ENCODE data around the gene CEP162. TPM values are rescaled to one million over a fixed set of nuclear protein-coding genes. Genes with fewer than 3 reads are reported as not detected.

CEP162 gene
- total and polyA plus RNA-seq, 10 of the 15 experiments (the other 5 are each of a cell fraction or from before 2014, with no cell fraction given), result 2.7 to 7.9 (median 4.5) TPM

DNA sequence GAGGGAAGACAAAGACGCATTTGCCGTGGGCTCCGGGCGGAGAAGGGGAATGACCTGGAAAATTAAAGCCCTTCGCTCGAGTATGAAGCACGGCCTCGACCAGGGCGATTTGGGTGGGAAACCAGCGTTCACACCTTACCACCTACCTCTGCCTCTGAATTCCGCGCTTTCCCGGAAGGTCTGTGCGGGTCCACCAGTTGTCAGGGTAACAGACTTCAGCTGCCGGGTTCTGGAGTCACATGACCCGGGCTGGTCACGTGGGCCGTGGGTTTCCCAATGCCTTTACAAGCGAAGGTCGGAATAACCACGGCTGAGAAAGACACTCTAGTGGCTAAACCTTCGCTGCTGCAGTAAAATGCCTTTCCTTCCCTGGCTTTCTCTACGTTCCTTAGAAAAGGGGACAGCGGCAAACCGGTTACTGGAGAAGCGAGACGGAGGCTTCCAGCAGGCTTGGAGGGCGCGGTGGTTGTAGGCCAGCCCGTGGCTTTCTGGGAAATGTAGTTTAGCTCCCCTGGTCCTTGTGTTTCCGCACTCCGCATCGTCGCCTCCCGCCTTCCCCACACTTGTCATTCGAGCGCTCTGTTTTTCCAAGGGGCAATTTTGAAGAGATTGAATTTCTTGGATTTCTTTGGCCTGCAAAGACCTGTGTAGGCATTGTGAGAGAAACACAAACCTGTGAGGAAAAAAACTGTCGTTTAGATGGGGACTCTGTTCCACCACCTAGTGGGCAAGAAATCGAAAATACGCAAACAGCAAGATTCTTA is at the start of gene CEP162 (continued):
- TF ChIP-seq, protein P1, sequence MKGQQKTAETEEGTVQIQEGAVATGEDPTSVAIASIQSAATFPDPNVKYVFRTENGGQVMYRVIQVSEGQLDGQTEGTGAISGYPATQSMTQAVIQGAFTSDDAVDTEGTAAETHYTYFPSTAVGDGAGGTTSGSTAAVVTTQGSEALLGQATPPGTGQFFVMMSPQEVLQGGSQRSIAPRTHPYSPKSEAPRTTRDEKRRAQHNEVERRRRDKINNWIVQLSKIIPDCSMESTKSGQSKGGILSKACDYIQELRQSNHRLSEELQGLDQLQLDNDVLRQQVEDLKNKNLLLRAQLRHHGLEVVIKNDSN (IDR thresholded peaks at IDR 0.05; ENCODE audit: borderline replicate concordance, extremely low read length, insufficient read depth, low read depth, low read length), result peak; percentile 98
- TF ChIP-seq NBN (IDR thresholded peaks at IDR 0.05), result peak; percentile 92
- no peak for TF ChIP-seq PAX8 (IDR thresholded peaks at IDR 0.05)
- peak; percentile 75 for TF ChIP-seq ZNF207 (IDR thresholded peaks at IDR 0.05; ENCODE audit: borderline replicate concordance)
- peak; percentile 90 for TF ChIP-seq HCFC1 (IDR thresholded peaks at IDR 0.05; ENCODE audit: low read length)
- TF ChIP-seq POLR2A (IDR thresholded peaks at IDR 0.05; ENCODE audit: low read depth, low read length), result peak; percentile 52
- TF ChIP-seq, protein P2, sequence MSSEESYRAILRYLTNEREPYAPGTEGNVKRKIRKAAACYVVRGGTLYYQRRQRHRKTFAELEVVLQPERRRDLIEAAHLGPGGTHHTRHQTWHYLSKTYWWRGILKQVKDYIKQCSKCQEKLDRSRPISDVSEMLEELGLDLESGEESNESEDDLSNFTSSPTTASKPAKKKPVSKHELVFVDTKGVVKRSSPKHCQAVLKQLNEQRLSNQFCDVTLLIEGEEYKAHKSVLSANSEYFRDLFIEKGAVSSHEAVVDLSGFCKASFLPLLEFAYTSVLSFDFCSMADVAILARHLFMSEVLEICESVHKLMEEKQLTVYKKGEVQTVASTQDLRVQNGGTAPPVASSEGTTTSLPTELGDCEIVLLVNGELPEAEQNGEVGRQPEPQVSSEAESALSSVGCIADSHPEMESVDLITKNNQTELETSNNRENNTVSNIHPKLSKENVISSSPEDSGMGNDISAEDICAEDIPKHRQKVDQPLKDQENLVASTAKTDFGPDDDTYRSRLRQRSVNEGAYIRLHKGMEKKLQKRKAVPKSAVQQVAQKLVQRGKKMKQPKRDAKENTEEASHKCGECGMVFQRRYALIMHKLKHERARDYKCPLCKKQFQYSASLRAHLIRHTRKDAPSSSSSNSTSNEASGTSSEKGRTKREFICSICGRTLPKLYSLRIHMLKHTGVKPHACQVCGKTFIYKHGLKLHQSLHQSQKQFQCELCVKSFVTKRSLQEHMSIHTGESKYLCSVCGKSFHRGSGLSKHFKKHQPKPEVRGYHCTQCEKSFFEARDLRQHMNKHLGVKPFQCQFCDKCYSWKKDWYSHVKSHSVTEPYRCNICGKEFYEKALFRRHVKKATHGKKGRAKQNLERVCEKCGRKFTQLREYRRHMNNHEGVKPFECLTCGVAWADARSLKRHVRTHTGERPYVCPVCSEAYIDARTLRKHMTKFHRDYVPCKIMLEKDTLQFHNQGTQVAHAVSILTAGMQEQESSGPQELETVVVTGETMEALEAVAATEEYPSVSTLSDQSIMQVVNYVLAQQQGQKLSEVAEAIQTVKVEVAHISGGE (CRISPR knock-in tag; IDR thresholded peaks at IDR 0.05), result peak; percentile 41; the same call in 1 of the 2 replicates
- peak; percentile 74; the same call in 1 of the 2 replicates for TF ChIP-seq CREM (IDR thresholded peaks at IDR 0.05; ENCODE audit: low read depth)
- peak; percentile 60 for TF ChIP-seq NR2C1 (IDR thresholded peaks at IDR 0.05)
- no peak for TF ChIP-seq JUNB (IDR thresholded peaks at IDR 0.05)
- no peak for TF ChIP-seq HDAC2 (IDR thresholded peaks at IDR 0.05)
- 0 out of 3 replicates have a peak, but pooled peaks have one; percentile 6 for TF ChIP-seq POU2F2 (IDR thresholded peaks at IDR 0.05; ENCODE audit: borderline replicate concordance, low read depth, low read length)
- peak; percentile 94 for TF ChIP-seq IKZF1 (conservative IDR thresholded peaks at IDR 0.05)
- TF ChIP-seq MXI1 (IDR thresholded peaks at IDR 0.05; ENCODE audit: low read depth, low read length), result peak; percentile 89
- peak; percentile 17; the same call in 1 of the 2 replicates for TF ChIP-seq ZNF384 (IDR thresholded peaks at IDR 0.05; ENCODE audit: borderline replicate concordance, low read depth, low read length)
- TF ChIP-seq, protein P3, sequence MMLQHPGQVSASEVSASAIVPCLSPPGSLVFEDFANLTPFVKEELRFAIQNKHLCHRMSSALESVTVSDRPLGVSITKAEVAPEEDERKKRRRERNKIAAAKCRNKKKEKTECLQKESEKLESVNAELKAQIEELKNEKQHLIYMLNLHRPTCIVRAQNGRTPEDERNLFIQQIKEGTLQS (IDR thresholded peaks at IDR 0.05; ENCODE audit: borderline replicate concordance, extremely low read depth, low read depth, low read length), result peak; percentile 99
